GM21360 (cell line): ENCODE measurements around the gene TRAF3IP1.
"Not testable (repeated sequence)": the region's sequence is repeated elsewhere in the genome, so short reads cannot be mapped to it uniquely, and the experiment has no call there.

Experiments
- ATAC-seq: cut with Tn5 transposase; IDR thresholded peaks from one replicate; pipeline ENCODE4 v1.9.1; 2021; ENCODE audit warnings: mild to moderate bottlenecking, moderate library complexity; ENCODE audit not compliant: unreplicated experiment

TRAF3IP1 gene

DNA sequence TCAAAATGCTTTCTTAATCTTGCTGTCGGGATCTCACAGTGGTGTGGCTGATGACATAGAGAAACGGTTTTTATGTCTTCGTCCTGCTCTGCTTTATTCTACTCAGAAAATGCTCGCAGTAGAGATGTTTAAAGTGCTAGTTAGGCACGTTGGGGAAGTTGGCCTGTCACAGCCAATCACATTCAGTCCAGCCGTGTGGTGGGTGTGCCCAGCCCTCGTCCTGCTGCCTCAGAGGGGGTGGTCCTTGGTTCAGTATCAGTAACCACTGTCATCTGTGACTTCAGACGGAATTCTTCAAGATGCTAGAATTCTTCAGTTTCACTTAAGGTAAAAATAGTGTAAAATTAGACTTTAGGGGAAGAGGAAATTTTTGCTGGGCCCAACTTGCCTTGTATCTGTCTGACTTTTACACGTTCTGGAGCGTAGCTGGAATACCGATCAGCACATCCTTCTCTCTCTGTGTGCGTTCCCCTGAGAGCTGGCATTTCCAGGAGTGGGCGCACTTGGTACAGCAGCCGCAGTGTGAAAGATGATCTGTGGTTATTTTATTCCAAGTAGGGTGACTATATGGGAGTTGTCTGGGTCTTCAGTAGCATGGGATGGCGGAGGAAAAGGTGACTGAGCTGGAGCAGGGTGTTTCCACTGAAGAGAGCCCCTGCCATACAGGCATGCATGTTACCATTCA lies 18.5 kb downstream of the TRAF3IP1 start:
- ATAC-seq: no peak

DNA sequence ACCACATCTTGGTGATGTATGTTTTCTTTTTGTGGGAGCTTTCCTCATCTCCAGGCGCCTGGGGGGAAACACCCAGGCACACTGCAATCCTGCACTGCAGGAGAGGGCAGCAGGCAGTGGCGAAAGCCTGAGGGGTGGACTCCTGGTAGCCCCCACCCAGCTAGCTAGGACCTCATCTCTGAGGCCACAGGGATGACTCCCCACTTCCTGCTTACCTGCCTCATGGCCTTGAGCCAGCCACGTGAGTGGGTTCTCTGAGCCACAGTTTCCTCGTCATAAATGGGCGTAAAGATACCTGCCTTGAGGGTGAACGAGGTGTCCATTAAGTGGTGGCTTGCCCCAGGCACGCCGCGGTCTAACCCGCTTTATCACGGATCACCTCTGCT lies 19.1 kb downstream of the TRAF3IP1 start:
- ATAC-seq: no peak

DNA sequence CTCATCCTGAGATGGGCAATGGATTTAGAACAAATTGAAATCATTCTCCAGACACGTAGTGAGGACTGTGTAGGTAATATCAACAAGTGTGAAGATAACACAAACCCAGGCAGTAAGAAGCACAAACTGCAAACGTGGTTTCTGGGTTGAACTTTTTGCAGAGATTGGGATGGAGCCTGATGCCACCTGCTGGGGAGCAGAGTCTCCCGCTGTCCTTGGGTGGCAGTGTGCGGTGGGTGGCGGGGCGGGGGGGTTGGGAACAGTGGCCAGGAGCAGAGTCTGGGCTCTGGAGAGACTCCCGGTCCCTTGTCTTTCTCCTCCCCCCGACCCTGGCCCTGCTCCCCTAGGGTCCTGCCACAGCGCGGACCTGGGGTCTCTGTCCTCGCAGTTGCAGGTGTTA lies 19.5 kb downstream of the TRAF3IP1 start:
- ATAC-seq: no peak

DNA sequence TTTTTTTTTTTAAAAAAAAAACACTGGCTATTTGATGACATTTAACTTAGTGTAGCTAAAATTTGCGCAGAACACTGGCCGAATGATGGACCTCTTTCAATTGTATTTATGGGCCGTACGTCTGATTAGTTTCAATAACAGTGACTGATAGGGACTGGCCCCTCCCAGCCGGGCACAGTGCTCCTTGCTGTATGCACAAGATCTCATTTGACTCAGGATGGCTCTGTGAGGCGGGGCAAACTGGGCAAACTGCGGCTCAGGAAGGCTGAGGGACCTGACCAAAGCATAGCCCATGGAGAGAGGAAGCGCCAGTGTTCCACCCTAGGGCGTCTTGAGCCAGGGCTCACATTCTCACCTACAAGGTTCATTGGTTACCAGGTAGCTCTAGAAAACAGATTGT lies 21.2 kb downstream of the TRAF3IP1 start:
- ATAC-seq: no peak

DNA sequence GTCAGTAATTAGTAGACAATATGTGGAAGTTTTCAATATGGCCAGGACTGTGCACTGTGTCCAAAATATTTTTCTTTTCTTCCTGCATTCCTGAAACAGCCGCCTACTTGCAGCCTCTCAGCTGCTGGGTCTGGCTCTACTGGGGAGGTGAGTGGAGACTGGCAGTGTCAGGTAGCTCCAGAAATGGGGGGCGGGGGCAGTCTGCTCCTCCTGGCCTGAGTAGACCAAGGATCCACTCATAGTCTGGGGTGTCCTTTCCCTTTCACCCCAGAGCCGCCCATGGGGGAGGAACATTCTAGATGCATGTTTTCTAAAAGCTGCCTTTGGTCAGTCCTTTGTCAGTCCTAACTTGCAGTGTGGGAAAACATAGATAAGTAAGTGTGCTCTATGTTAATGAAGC lies 23.7 kb downstream of the TRAF3IP1 start:
- no peak for ATAC-seq

DNA sequence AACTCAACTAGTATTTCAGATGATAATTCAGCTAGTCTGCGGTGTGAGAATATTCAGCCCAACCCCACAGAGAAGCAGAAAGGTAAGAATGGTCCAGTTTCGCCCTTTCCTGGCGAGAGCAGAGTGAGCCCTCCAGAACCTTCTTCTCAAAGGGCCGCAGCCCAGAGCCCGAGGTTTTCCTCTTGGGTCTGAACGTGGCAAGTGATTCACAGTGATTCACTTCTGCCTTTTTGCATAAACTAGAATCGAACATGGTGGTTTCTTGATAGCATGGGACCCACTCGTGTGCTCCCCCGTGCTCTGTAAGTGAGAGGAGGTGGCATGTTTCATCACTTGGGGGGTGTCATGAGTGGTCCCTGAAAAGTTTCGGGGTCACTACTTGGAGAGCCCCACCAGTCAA lies 24.2 kb downstream of the TRAF3IP1 start:
- ATAC-seq: no peak

DNA sequence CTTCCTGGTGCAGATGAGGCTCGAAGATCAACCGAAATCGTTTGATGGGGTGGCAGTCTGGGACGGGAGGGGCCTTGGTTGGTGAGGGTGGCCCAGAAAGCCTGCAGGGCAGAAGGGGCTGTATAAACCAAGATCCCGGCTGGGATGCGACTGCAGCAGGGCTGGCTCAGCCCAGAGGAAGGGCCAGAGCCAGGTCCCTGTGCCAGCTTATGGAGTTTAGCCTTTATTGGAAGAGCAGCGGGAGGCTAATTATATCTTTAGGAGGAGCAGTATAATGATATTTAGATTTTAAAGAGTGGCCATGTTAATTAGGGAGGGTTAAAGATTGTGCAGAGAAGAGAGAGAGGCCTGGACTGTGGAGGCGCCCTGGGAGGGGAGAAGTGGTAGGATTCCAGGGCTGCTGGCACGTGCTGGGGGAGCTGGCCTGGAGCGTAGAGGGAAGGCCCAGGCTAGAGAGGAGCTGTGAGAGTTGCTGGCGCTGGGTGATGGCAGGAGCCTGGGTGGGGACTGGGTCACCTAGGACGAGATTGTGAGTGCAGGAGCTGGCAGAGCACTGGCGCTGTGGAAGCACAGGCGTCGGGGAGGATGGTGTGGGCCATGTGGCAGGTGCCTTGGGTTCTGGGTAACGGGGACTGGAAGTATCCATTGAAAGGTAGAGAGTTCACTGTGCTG lies 25.1 kb downstream of the TRAF3IP1 start:
- ATAC-seq: no peak

DNA sequence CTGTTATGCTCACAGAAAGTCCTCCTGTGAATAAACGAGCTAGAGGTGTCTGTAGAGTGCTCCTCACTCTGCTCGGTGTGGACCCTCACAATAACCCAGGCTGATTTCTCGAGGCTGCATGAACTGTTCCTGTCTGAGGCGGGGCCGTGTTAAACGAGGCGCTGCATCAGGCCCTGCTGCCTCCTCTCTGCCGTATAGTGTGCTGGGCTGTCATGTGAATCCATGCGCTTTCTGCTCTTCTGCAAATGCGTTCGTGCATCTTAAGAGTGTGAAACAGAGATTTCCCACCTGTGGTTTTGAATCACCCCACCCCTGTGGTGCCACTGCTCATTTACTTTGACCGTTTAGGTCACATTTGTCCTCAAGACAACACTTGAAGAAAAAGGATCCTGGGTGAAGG lies 26.2 kb downstream of the TRAF3IP1 start:
- ATAC-seq: no peak

DNA sequence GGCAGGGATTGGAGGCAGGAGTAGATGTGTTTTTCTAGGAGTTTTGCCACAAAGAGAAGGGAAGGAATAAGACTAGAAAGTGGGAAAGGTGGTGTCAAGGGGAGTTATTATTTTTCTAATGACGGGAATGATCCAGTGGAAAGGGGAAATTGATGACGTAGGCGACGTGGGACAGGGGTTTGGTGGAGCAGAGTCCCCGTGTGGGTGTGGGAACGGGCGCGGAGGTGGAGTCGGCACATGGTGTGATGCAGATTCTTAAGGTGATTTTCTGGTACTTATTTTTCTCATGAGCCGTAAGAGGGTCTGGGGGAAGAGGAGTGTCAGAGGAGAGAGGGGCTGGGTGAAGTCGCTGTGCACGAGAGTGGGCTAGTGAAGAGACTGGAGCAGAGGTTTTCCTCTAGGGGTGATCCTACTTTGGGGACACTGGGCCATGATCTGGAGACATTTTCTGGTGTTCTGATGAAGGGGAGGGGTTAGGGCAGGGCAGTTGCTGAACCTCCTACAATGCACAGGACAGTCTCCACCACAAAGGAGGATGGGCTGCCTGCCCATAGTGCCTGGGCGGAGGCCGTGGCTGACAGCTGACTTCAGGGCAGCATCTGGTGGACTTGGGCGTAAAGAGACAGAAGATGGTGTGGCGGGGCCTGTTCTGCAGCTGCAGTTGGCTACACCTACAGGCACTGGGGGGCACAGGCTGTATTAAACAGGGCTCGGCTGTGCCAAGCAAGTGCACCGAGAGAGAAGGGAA lies 30.0 kb downstream of the TRAF3IP1 start:
- no peak for ATAC-seq

DNA sequence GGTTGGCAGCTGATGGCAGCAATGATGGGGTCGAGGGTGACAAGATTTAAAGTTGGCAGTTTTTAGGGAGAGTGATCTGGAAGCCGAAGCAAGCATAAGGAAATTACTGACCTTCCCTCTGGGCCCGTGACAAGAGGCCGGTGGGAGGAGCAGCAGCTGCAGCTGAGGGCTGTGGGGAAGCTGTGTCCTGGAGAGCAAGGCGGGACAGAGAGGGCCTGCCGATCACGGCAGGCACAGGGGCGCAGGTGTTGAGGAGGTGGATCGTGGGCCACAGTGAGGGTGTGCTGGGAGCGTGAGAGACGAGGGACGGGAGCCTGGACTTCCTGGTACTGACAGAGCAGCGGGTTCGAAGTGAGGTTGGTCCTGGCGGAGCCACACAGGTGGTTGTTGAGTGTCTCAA lies 31.0 kb downstream of the TRAF3IP1 start:
- ATAC-seq: no peak

DNA sequence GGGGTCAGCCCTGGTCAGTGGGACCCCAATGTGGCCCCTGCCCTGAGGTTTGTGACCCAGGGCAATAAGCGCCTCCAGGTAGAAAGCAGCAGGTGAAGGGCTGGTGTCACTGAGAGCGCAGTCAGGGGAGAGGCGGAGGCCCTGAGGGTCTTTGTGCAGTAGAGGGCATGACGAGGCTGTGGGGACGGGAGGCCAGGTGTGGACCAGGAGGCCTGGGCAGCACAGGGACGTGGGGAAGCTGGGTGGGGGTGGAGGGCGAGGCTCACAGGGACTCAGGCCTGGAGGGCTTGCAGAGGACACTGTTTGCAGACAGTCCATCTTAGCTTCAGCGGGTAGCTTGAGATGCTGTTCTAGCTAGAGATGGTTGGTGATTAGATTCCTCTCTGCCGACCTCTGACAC lies 32.0 kb downstream of the TRAF3IP1 start:
- ATAC-seq: no peak

DNA sequence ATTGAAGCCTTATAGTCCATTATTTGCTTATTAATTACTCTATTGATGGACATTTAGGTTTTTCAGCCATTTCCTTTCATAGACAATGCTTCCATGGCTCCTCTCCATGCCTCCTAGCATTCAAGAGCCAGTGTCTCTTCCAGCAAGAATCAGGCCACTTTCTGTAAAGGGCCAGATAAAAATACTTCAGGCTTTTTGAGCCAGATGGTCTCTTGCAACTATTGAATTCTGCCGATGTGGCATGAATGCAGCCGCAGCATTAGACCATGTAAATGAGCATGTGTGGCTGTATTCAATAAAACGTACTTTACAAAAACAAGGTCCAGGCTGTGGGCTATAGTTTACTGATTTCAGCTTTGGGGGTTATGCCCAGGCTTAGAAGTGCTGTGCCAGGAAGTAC lies 38.5 kb downstream of the TRAF3IP1 start:
- ATAC-seq: no peak

DNA sequence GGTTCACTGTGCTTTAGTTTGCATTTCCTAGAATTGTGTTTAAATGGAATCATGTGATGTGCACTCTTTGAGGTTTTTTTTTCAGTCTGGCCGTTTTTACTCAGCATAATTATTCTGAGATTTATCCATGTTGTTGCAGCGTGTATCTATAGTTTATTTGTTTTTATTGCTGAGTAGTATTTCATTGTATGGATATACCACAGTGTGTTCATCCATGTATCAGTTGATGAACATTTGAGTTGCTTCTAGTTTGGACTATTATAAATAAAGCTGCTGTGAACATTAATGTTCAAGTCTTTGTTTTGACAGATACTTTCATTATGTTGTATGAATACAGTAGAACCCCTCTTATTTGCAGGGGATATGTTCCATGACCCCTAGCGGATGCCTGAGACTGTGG lies 39.1 kb downstream of the TRAF3IP1 start:
- no peak for ATAC-seq

DNA sequence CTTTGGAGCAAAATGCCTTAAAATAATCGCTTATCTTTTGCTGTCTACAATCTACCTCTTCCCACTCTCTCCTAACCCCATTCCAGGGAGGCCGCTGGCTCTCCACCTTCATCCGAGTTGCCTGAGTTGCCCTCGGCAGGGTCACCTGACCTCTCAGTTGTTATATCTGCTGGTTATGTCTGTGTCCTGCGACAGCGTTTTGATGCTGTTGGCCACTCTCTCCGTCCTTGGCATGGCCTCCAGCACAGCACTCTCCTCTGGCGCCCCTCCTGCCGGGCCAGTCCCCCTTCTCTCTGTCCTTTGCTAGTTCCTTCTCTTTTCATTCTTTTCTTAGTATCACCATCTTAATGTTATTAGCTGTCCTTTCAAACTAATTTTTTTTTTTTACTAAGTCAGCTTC lies 41.6 kb downstream of the TRAF3IP1 start:
- ATAC-seq: no peak

DNA sequence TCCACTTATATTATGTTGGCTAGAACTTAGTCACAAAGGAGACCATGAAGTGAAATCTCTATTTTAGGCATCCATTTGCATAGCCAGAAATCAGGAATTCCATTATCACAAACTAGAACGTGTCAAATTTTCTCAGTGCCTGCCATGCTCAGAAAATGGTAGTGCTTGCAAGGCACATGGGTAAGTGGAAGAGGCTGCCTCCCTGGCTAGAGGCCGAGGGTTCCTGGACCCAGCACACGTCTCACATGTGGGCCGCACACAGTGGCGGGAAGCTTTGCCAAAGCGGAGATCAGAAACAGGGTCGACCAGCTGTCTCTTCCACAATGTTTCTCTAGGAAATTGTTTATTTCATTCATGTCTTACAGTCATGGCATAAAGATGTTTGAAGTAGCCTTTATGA lies 42.3 kb downstream of the TRAF3IP1 start:
- ATAC-seq: no peak

DNA sequence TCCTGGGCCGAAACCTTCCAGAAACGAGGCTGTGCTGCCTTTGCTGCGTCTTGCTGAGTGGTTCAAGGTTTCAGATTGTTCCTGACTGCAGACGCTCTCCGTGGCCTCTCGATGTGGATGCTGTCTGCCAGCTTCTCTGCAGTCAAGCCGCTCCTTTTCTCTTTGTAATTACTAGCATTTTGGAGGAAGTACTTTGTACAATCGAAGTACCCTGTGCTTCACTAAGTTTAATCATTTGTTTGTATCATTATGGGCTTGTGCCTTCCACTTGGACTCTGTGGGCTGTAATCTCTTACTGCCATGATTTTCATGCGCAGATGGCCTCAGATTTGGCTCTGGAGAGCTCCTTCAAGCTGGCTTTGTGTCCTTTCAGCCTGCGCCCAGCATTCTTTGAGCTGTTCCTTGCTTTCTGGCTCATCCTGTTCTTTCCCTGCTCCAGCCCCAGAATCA lies 49.3 kb downstream of the TRAF3IP1 start:
- no peak for ATAC-seq

DNA sequence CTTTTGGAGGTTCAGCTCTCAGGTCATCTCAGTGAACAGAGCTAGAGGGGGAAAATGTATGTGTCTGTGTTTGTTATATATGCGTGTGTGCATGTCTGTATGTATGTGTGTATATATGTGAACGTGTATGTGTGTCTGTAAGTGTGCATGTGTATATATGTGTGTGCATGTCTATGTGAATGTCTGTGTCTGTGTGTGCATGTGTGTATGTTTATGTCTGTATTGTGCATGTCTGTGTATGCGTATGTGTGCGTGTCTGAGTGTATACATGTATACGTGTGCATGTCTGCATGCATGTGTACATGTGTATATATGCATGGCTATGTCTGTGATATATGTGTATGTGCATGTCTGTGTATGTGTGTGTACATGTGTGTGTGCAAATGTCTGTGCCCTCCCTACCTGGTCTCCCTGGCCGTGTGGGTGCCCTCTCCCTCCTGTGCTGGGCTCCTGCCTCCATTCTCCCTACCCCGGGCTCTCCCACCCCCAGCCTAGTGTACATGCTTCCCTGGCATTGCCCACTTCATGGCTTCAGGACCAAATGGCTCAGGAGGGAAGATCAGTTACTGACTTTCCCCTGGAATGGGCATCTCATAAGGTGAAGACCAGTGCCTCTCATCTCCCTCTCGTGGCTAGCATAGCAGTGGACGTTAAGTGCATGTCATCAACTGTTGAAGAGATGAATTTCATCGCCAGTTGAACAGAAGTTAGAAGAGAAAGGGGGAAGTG lies 49.9 kb downstream of the TRAF3IP1 start:
- no peak for ATAC-seq

DNA sequence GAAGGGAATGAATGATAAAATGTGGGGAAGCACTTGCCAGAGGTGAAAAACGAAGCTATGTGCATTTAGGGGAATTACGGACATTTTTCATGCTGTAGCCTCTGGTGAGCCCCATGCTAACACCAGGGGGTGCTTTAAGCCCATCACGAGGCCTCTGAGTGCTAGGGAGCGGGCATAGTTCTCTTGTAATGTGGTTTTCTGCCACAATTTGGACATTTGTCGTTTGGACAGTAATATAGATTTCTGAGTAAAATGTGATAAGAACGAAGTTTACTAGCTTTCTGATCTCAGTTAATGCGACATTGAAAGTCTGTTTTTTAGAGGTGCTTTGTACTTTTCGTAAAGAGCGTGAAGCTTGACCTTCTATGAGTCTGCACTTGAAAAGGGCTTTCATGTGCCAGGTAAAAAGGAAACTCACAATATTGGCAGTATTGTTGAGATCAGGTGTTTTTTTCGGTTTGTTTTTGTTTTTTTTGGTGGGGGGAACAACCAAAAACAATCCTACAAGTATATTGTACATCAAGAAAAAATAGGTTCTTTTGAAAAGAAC lies 50.6 kb downstream of the TRAF3IP1 start:
- ATAC-seq: no peak

DNA sequence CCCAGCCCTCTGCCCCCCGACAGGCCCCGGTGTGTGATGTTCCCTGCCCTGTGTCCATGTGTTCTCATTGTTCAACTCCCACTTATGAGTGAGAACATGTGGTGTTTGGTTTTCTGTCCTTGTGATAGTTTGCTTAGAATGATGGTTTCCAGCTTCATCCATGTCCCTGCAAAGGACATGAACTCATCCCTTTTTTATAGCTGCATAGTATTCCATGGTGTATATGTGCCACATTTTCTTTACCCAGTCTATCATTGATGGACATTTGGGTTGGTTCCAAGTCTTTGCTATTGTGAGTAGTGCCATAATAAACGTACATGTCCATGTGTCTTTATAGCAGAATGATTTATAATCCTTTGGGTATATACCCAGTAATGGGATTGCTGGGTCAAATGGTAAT lies 52.0 kb downstream of the TRAF3IP1 start:
- not testable (repeated sequence) for ATAC-seq

DNA sequence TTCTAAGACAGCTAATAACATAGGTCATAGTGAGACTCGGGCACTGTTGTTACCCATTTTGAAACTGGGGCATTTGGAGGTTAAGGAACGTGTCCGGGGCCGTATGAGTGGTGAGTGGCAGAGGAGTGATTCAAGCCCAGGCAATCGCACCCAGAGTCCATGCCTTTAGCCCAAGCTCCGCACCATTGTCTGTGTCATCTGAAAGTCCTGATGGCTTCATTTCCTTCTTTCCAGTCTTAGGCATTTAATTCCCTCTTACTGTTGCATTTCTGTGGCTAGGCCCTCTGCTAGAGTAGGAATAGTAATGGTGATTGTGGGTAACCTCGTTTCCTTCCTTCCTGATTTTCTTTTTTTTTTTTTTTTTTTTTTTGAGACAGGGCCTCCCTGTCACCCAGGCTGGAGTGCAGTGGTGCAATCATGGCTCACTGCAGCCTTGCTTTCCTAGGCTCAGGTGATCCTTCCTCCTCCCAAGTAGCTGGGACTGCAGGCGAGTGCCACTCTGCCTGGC lies 56.6 kb downstream of the TRAF3IP1 start:
- no peak for ATAC-seq
